Measurements from ENCODE around the gene DLGAP1. TPM values are rescaled to one million over a fixed set of nuclear protein-coding genes. Genes with fewer than 3 reads are reported as not detected.

Gene DLGAP1
- total and polyA plus RNA-seq, 10 of the 15 experiments (the other 5 are each of a cell fraction or from before 2014, with no cell fraction given), result 0.23 to 27.6 (median 1.9) TPM

DNA sequence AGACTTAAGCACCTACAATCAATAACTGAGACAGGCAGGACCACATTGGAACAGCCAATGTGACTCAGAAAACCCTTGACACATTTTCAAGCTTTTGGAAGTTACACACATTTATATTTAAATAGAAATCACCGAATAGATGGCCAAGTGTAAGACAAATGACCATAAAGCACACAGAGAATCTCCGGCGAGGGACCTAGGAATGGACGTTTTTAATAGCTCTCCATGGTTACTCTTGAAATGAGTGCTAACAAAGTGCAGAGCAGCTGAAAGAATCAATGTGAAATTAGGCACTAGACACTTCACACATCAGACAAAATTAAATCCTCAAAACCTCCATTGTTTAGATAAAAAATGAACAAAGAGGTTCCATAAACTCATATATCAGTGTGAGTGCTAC lies 376.9 kb downstream of the DLGAP1 start (continued):
- TF ChIP-seq, protein P1, sequence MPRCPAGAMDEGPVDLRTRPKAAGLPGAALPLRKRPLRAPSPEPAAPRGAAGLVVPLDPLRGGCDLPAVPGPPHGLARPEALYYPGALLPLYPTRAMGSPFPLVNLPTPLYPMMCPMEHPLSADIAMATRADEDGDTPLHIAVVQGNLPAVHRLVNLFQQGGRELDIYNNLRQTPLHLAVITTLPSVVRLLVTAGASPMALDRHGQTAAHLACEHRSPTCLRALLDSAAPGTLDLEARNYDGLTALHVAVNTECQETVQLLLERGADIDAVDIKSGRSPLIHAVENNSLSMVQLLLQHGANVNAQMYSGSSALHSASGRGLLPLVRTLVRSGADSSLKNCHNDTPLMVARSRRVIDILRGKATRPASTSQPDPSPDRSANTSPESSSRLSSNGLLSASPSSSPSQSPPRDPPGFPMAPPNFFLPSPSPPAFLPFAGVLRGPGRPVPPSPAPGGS (IDR thresholded peaks at IDR 0.05; ENCODE audit: borderline replicate concordance, insufficient read depth, low read depth, low read length, poor library complexity, severe bottlenecking), result no peak
- TF ChIP-seq NFYA (IDR thresholded peaks at IDR 0.05; ENCODE audit: borderline replicate concordance, low read depth, low read length), result no peak
- no peak for TF ChIP-seq IKZF1 (conservative IDR thresholded peaks at IDR 0.05)
- TF ChIP-seq, protein P2, sequence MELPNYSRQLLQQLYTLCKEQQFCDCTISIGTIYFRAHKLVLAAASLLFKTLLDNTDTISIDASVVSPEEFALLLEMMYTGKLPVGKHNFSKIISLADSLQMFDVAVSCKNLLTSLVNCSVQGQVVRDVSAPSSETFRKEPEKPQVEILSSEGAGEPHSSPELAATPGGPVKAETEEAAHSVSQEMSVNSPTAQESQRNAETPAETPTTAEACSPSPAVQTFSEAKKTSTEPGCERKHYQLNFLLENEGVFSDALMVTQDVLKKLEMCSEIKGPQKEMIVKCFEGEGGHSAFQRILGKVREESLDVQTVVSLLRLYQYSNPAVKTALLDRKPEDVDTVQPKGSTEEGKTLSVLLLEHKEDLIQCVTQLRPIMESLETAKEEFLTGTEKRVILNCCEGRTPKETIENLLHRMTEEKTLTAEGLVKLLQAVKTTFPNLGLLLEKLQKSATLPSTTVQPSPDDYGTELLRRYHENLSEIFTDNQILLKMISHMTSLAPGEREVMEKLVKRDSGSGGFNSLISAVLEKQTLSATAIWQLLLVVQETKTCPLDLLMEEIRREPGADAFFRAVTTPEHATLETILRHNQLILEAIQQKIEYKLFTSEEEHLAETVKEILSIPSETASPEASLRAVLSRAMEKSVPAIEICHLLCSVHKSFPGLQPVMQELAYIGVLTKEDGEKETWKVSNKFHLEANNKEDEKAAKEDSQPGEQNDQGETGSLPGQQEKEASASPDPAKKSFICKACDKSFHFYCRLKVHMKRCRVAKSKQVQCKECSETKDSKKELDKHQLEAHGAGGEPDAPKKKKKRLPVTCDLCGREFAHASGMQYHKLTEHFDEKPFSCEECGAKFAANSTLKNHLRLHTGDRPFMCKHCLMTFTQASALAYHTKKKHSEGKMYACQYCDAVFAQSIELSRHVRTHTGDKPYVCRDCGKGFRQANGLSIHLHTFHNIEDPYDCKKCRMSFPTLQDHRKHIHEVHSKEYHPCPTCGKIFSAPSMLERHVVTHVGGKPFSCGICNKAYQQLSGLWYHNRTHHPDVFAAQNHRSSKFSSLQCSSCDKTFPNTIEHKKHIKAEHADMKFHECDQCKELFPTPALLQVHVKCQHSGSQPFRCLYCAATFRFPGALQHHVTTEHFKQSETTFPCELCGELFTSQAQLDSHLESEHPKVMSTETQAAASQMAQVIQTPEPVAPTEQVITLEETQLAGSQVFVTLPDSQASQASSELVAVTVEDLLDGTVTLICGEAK (IDR thresholded peaks at IDR 0.05; ENCODE audit: borderline replicate concordance), result no peak
- TF ChIP-seq, protein P3, sequence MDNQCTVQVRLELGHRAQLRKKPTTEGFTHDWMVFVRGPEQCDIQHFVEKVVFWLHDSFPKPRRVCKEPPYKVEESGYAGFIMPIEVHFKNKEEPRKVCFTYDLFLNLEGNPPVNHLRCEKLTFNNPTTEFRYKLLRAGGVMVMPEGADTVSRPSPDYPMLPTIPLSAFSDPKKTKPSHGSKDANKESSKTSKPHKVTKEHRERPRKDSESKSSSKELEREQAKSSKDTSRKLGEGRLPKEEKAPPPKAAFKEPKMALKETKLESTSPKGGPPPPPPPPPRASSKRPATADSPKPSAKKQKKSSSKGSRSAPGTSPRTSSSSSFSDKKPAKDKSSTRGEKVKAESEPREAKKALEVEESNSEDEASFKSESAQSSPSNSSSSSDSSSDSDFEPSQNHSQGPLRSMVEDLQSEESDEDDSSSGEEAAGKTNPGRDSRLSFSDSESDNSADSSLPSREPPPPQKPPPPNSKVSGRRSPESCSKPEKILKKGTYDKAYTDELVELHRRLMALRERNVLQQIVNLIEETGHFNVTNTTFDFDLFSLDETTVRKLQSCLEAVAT (IDR thresholded peaks at IDR 0.05), result no peak
- TF ChIP-seq, protein P4, sequence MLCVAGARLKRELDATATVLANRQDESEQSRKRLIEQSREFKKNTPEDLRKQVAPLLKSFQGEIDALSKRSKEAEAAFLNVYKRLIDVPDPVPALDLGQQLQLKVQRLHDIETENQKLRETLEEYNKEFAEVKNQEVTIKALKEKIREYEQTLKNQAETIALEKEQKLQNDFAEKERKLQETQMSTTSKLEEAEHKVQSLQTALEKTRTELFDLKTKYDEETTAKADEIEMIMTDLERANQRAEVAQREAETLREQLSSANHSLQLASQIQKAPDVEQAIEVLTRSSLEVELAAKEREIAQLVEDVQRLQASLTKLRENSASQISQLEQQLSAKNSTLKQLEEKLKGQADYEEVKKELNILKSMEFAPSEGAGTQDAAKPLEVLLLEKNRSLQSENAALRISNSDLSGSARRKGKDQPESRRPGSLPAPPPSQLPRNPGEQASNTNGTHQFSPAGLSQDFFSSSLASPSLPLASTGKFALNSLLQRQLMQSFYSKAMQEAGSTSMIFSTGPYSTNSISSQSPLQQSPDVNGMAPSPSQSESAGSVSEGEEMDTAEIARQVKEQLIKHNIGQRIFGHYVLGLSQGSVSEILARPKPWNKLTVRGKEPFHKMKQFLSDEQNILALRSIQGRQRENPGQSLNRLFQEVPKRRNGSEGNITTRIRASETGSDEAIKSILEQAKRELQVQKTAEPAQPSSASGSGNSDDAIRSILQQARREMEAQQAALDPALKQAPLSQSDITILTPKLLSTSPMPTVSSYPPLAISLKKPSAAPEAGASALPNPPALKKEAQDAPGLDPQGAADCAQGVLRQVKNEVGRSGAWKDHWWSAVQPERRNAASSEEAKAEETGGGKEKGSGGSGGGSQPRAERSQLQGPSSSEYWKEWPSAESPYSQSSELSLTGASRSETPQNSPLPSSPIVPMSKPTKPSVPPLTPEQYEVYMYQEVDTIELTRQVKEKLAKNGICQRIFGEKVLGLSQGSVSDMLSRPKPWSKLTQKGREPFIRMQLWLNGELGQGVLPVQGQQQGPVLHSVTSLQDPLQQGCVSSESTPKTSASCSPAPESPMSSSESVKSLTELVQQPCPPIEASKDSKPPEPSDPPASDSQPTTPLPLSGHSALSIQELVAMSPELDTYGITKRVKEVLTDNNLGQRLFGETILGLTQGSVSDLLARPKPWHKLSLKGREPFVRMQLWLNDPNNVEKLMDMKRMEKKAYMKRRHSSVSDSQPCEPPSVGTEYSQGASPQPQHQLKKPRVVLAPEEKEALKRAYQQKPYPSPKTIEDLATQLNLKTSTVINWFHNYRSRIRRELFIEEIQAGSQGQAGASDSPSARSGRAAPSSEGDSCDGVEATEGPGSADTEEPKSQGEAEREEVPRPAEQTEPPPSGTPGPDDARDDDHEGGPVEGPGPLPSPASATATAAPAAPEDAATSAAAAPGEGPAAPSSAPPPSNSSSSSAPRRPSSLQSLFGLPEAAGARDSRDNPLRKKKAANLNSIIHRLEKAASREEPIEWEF (IDR thresholded peaks at IDR 0.05; ENCODE audit: insufficient replicate concordance, low read depth, low read length), result no peak
- no peak for TF ChIP-seq POLR2AphosphoS5 (IDR thresholded peaks at IDR 0.05; ENCODE audit: low read length)
